Measurements from ENCODE around the gene SCP2.
A peak's percentile ranks its signal among the peaks of the same experiment; 100 is the strongest.

SCP2 gene, protein sequence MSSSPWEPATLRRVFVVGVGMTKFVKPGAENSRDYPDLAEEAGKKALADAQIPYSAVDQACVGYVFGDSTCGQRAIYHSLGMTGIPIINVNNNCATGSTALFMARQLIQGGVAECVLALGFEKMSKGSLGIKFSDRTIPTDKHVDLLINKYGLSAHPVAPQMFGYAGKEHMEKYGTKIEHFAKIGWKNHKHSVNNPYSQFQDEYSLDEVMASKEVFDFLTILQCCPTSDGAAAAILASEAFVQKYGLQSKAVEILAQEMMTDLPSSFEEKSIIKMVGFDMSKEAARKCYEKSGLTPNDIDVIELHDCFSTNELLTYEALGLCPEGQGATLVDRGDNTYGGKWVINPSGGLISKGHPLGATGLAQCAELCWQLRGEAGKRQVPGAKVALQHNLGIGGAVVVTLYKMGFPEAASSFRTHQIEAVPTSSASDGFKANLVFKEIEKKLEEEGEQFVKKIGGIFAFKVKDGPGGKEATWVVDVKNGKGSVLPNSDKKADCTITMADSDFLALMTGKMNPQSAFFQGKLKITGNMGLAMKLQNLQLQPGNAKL

DNA sequence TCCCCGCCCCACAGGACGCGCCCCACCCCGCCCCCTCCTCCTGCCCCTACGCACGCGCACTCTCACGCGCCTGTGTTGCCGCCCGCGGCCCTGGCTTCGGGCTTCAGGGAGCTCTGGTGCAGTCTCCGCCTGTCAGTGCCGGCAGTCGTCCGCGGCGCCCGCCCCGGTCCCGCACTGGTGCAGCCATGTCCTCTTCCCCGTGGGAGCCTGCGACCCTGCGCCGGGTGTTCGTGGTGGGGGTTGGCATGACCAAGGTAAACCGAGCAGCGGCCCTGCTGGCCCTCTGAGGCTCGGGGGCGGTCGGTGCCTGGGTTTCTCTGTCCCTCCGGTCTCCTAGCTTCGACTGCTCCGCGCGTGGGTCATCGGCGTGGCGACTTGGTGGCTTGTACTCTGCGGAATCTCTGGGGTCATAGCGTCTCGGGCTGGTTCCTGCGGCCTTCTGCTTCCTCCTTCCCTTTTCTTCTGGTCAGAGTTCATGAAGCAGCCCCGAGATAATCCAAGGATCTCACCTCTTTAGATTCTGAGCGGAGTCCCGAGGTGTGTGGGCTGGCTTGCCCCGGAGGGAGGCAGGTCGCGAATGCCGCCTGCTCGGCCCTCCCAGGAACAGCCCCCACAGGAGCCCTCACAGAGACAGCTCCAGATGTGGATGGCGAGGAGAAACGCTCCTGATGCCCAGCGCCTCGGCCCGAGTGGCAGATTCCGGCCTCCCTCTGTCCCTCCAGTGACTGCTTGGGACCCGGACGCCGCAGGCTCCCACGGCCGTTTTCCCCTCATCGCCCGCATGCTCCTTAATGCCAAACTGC, at the start of gene SCP2:
Gene SCP2 (plus strand): TSS at position 65 of the 803 bp plus-strand sequence. CDS start 121 bp downstream, at position 186.
- DNase-seq (ENCODE audit: low spot score), result peak; percentile 80

DNA sequence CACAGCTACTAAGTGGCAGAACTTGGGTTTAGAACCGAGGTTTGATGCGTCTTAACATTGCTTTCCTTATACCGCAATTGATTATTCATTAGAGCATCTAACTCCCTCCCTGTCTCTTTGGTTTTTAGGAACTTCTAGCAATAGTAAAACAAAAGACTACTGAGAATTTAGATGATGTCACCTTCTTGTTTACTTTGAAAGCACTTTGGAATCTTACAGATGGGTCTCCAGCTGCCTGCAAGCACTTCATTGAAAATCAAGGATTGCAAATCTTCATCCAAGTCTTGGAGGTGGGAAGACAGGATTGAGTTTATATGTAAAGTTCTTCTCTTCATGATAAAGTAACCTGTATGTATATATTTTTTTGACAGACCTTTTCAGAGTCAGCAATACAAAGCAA, 49.5 kb upstream of the SCP2 start:
- DNase-seq (ENCODE audit: low spot score), result no peak

DNA sequence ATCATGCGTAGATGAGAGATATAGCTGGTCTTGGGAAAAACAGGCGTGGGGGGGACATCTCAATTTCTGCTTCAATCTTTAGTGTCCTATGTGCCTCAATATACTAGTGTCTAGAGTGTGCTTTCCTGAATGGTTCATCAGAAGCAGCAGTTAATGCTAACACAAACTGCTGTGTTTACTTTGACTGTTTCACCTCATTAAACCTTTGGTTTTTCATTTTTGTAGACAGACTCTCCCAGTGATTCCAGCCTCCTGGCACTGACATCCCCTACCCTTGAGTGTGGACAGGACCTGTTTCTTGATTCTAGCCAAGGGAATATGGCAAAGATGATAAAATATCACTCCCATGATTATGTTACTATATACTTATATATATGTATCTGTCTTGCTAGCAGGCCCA, 46.9 kb upstream of the SCP2 start:
- no peak for DNase-seq (ENCODE audit: low spot score)

GRCh38 chr1:52887483-52887882, 39.6 kb upstream of the SCP2 start:
- DNase-seq (ENCODE audit: low spot score), result no peak

DNA sequence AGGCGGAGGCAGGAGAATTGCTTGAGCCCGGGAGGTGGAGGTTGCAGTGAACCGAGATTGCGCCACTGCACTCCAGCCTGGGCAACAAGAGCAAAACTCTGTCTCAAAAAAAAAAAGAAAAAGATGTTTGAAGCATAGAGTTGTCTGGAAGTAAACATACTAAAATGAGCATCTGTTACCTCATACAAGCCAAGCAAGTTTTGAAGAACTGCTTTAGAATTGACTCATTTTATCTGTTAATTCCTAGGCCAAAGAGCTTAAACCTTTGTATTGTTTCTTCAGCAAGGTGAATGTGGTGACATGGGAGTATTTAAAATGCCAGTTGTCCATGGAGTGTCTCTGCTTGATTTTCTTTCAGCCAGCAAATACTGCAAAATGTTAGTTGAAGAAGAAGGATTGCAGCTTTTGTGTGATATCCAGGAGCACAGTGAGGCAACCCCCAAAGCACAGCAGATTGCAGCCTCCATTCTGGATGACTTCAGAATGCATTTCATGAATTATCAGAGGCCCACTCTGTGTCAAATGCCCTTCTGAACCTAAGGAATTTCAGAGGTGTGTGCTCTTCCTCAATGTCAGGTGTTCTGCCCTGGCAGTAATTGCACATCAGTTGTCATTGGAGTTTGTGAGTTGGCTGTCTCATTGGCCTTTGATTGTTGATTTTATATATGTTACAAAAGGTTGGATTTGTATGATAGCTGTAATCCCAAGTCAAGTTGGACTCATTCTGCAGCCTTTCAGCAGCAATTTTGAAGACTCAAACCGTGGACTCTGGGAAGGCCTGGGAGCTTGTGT, 34.5 kb upstream of the SCP2 start:
- DNase-seq (ENCODE audit: low spot score), result no peak

DNA sequence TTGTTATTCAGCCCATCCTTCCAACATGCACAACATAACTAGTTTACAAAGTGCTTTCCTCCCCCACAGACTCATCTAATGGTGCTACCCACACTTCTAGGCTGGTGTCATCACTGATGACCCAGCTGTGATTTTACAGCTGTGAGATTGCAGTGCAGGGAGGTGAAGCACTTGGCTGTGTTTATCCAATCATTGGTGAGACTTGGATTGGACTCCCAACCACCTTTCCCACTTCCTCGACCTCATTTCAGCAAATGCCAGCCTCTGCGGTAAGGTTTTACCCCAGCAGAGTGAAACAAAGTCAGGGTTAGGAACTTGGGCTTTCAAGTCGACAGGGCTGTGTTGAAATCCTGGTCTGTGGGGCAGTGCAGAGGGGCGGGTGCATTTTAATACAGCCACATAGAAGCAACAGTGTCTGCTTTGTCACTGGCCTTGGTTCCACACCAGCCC, 27.6 kb upstream of the SCP2 start:
- DNase-seq (ENCODE audit: low spot score), result no peak

DNA sequence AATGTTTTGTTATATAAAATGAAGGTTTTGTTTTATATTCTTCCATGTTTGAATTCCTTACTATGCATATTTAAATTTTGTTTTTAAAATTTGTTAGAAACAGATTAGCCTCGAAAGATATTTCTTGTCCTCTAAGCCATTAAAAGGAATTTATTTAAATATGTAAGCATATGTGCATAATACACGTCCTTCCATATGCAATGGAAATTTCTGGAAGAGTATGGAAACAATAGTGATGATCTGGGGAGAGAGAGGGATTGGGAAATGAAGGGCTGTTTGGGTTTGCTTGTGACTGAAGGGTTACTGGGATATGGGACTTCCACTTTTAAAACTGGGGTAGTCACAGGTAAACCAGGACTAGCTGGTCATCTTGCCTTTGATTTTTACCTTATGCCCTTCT, 26.7 kb upstream of the SCP2 start:
- no peak for DNase-seq (ENCODE audit: low spot score)

GRCh38 chr1:52901384-52901783, 25.7 kb upstream of the SCP2 start:
- DNase-seq (ENCODE audit: low spot score), result no peak

DNA sequence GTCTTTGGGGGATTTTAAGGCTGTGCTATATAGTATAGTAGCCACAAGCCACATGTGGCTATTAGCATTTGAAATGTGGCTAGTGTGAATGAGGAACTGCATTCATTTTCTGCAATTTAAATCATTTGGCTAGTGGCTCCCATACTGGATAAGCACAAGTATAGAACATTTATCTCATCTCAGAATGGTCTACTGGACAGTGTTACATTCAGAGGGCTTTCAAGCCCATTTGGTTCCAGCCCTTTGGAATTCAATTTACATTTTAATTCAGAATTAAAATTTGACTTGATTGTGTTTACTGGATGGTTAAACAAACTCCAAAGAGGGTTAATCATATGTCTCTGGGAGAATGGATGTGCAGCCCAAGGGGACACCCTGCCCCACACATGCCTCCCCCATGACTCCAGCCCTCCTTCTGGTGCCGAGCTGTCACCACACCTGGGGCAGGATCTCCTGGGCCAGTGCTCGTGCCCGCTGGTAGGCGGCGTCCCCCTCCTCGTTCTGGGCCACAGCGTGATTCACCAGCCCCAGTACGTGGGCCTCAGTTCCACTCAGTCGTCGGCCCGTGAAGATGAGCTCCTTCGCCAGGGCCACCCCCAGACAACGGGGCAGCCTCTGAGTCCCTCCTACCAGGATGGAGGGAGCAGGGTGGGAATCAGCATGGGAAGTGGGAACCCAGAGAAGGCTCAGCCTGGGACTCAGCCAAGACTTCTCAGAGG, 22.7 kb upstream of the SCP2 start:
- no peak for DNase-seq (ENCODE audit: low spot score)

DNA sequence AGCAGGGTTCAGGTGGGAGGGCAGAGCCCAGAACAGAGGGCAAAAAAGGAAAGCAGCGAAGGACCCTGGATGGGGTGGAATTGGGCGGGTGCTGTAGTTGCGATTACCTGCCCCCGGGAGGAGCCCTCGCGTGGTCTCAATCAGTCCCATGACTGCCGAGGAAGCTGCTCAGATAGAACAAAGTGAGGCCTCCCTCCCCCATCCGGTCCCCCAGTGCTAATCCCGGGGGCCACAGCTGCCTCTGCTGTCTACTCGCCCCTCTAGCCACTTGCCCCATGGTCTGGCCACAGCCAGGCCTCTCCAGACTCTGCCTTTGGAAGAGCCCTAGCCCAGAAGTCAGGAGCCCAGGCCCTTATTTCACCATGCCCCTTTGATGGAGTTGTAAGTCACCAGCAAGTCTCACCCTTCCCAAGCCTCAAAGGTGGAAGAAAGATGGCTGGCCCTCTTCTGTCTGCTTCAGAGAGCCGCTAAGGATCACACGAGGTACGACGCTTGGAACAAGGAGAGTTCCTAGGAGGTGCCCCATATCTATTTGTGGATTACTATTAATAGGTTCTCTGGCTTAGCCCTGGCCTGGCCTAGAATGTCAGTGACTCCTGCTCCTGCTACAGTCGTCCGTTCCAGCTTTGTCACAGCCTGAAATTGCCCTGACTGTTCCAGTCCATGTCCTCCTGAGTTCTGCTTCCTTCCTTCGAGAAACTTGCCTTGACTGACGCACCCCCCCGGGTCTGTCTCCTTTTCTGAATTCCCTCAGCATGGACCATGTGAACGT, 22.0 kb upstream of the SCP2 start:
- DNase-seq (ENCODE audit: low spot score), result no peak

- DNase-seq (ENCODE audit: low spot score), result no peak
Measured at GRCh38 chr1:52906135-52906603, 20.9 kb upstream of the SCP2 start.

GRCh38 chr1:52907068-52907811, 19.8 kb upstream of the SCP2 start:
- no peak for DNase-seq (ENCODE audit: low spot score)

DNA sequence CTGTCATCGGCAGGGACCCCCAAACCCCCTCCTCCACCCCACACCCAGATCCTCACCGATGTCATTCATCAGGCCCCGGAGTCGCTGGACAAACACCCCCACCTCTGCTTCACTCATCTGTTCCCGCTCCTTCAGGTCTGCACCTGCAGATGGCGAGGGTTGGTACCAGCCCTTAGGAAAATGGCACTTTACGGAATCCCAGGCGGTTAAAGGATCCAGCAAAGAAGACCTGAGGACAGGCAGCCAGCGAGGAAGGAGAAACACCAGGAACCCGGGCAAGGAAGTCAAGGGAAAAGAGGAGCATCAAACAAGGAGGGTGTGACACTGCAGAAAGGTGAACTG, 19.3 kb upstream of the SCP2 start:
- DNase-seq (ENCODE audit: low spot score), result no peak

GRCh38 chr1:52911541-52911940, 15.5 kb upstream of the SCP2 start:
- no peak for DNase-seq (ENCODE audit: low spot score)

DNA sequence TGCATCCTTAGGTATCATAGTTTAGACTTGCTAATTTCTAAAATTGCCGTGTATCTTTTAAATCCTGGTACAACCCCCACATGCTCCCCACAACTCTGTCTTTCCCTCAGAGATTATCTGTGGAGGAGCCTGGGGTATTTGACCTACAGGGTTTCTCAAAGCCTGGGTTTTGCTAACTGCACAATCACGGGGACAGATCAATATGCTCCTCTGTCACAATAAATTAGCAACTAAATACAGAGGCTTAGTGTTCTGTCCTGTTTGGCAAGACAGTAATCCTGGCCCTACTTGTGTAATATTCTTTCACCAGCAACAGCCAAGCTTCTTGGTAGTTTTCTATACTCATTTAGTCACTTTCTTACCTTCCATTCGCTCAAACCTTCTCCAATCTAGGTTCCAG, 14.1 kb upstream of the SCP2 start:
- DNase-seq (ENCODE audit: low spot score), result no peak

DNA sequence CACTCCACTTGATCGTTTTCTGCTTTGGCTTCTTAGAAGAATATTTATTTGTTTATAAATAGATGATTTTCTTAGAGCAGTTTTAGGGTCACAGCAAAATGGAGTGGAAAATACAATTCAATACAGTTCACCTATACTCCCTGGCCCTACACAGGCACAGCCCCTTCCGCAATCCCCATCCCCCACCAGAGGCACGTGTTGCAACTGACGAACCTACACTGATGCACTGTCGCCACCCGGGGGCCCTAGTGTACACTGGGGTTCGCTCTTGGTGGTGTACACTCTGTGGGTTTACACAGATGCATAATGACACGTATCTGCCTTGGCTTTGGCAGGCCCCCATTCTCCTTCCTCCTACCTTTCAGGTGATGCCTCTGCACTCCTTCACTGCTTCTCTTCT, 13.5 kb upstream of the SCP2 start:
- no peak for DNase-seq (ENCODE audit: low spot score)

- DNase-seq (ENCODE audit: low spot score), result no peak
Measured at GRCh38 chr1:52914463-52914862, 12.6 kb upstream of the SCP2 start.

DNA sequence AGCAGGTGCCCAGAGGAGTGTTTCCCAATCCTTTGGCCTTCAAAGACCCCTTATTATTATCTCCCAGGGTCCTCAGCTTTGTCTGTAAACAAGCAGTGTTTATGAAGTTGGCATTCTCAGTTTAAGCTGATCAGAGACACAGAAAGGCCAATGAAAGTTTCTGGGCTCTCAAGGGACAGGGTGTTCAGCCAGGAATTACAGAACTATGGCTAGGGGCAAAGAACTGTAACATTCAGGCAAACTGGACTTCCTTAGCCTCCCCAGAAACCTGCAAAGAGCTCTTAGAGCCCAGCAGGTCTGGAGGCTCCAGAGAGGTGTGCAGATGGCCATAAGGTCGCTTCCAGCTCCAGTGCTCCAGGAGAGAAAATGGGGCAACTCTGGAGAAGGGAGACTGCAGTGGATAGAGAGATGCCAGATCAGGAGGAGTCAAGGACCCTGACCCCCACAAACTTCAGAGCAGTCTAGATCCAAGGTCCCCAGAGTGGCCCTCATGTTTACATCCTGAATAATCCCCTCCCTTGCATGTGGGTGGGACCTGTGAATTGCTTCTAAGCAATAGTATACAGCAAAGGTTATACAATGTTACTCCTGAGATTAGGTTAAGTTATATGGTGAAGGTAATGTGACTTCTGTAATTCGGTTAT, 11.7 kb upstream of the SCP2 start:
- no peak for DNase-seq (ENCODE audit: low spot score)

DNA sequence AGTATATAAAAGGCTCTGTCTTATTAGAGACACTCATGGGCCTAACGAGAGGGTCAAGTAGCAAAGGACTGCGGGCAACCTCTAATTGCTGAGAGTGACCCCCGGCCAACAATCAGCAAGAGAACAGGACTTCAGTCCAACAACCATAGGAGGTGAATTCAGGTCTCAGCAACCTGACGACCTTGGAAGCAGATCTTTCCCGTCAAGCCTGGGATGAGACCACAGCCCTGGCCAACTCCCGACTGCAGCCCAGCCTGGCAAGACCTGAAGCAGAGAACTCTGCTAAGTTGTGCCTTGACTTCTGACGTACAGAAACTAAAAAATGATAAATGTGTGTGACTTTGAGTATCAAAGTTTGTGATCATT, 11.2 kb upstream of the SCP2 start:
- no peak for DNase-seq (ENCODE audit: low spot score)
